NK-92 treated with Interleukin-12 subunit alpha and Interleukin-12 subunit beta, amount 100 ng/mL, for 24 hours (cell line): Measurements from ENCODE around the gene KLHL6.
"Not testable (repeated sequence)": the region's sequence is repeated elsewhere in the genome, so short reads cannot be mapped to it uniquely, and the experiment has no call there.

ENCODE experiments used
- DNase-seq: peaks from one replicate; lab custom pipeline; 2025; lab: John Stamatoyannopoulos, UW

Gene KLHL6

GRCh38 chr3:183487016-183487415 is 68.5 kb downstream of the KLHL6 start:
- no peak for DNase-seq

GRCh38 chr3:183486472-183486871 is 69.0 kb downstream of the KLHL6 start:
- DNase-seq: no peak

- no peak for DNase-seq
Measured at GRCh38 chr3:183485585-183485984, 69.9 kb downstream of the KLHL6 start.

- no peak for DNase-seq
Measured at GRCh38 chr3:183485093-183485492, 70.4 kb downstream of the KLHL6 start.

GRCh38 chr3:183484431-183485075 is 71.0 kb downstream of the KLHL6 start:
- no peak for DNase-seq

- DNase-seq: no peak
Measured at GRCh38 chr3:183481582-183481981, 73.9 kb downstream of the KLHL6 start.

- no peak for DNase-seq
Measured at GRCh38 chr3:183478501-183478900, 77.0 kb downstream of the KLHL6 start.

- no peak for DNase-seq
Measured at GRCh38 chr3:183477801-183478456, 77.6 kb downstream of the KLHL6 start.

- not testable (repeated sequence) for DNase-seq
Measured at GRCh38 chr3:183475764-183476162, 79.7 kb downstream of the KLHL6 start.

- DNase-seq: no peak
Measured at GRCh38 chr3:183475016-183475763, 80.3 kb downstream of the KLHL6 start.

GRCh38 chr3:183473969-183474368 is 81.5 kb downstream of the KLHL6 start:
- no peak for DNase-seq

GRCh38 chr3:183472155-183472554 is 83.4 kb downstream of the KLHL6 start:
- DNase-seq: no peak

- DNase-seq: no peak
Measured at GRCh38 chr3:183468424-183468823, 87.1 kb downstream of the KLHL6 start.

GRCh38 chr3:183466575-183466974 is 88.9 kb downstream of the KLHL6 start:
- DNase-seq: no peak

- DNase-seq: not testable (repeated sequence)
Measured at GRCh38 chr3:183465710-183466109, 89.8 kb downstream of the KLHL6 start.

GRCh38 chr3:183464480-183464879 is 91.0 kb downstream of the KLHL6 start:
- DNase-seq: no peak

GRCh38 chr3:183460081-183461055 is 95.1 kb downstream of the KLHL6 start:
- no peak for DNase-seq

GRCh38 chr3:183455089-183455488 is 100.4 kb downstream of the KLHL6 start:
- no peak for DNase-seq

- no peak for DNase-seq
Measured at GRCh38 chr3:183454064-183454463, 101.4 kb downstream of the KLHL6 start.

- DNase-seq: no peak
Measured at GRCh38 chr3:183449791-183450190, 105.7 kb downstream of the KLHL6 start.

- DNase-seq: no peak
Measured at GRCh38 chr3:183449391-183449790, 106.1 kb downstream of the KLHL6 start.
